Non-pigmented ciliary epithelial cell (primary cell): Measurements from ENCODE around the gene ABTB2.
"Not testable (repeated sequence)": the region's sequence is repeated elsewhere in the genome, so short reads cannot be mapped to it uniquely, and the experiment has no call there.

Source experiments
- DNase-seq: peaks from one replicate; pipeline ENCODE4 v3.0.0-alpha.2; 2010; ENCODE audit warnings: low read depth

Gene ABTB2

GRCh38 chr11:34185926-34186841 lies 171.6 kb downstream of the ABTB2 start:
- DNase-seq, result no peak

GRCh38 chr11:34184505-34185015 lies 173.2 kb downstream of the ABTB2 start:
- DNase-seq, result no peak

GRCh38 chr11:34183848-34184391 lies 173.9 kb downstream of the ABTB2 start:
- no peak for DNase-seq

- no peak for DNase-seq
Observed at GRCh38 chr11:34182921-34183685, 174.7 kb downstream of the ABTB2 start.

GRCh38 chr11:34182425-34182824 lies 175.4 kb downstream of the ABTB2 start:
- no peak for DNase-seq

- no peak for DNase-seq
Observed at GRCh38 chr11:34181856-34182405, 175.9 kb downstream of the ABTB2 start.

GRCh38 chr11:34181251-34181650 lies 176.6 kb downstream of the ABTB2 start:
- DNase-seq, result no peak

GRCh38 chr11:34180814-34181165 lies 177.0 kb downstream of the ABTB2 start:
- DNase-seq, result not testable (repeated sequence)

- DNase-seq, result no peak
Observed at GRCh38 chr11:34180040-34180813, 177.6 kb downstream of the ABTB2 start.

- no peak for DNase-seq
Observed at GRCh38 chr11:34179026-34179675, 178.7 kb downstream of the ABTB2 start.

GRCh38 chr11:34178209-34178821 lies 179.5 kb downstream of the ABTB2 start:
- DNase-seq, result no peak

- no peak for DNase-seq
Observed at GRCh38 chr11:34176751-34177209, 181.0 kb downstream of the ABTB2 start.

- DNase-seq, result no peak
Observed at GRCh38 chr11:34175284-34176019, 182.4 kb downstream of the ABTB2 start.

- no peak for DNase-seq
Observed at GRCh38 chr11:34174412-34175041, 183.3 kb downstream of the ABTB2 start.

GRCh38 chr11:34173050-34173449 lies 184.8 kb downstream of the ABTB2 start:
- no peak for DNase-seq

GRCh38 chr11:34169686-34170085 lies 188.1 kb downstream of the ABTB2 start:
- no peak for DNase-seq

GRCh38 chr11:34168642-34169420 lies 189.0 kb downstream of the ABTB2 start:
- DNase-seq, result no peak

GRCh38 chr11:34167961-34168360 lies 189.8 kb downstream of the ABTB2 start:
- DNase-seq, result no peak
